GM19455 (cell line): Measurements from ENCODE around the gene ACYP1.
"Not testable (repeated sequence)": the region's sequence is repeated elsewhere in the genome, so short reads cannot be mapped to it uniquely, and the experiment has no call there.

Experiments used
- ATAC-seq: cut with Tn5 transposase; IDR thresholded peaks from one replicate; pipeline ENCODE4 v1.9.1; 2021; ENCODE audit not compliant: unreplicated experiment

Gene ACYP1

DNA sequence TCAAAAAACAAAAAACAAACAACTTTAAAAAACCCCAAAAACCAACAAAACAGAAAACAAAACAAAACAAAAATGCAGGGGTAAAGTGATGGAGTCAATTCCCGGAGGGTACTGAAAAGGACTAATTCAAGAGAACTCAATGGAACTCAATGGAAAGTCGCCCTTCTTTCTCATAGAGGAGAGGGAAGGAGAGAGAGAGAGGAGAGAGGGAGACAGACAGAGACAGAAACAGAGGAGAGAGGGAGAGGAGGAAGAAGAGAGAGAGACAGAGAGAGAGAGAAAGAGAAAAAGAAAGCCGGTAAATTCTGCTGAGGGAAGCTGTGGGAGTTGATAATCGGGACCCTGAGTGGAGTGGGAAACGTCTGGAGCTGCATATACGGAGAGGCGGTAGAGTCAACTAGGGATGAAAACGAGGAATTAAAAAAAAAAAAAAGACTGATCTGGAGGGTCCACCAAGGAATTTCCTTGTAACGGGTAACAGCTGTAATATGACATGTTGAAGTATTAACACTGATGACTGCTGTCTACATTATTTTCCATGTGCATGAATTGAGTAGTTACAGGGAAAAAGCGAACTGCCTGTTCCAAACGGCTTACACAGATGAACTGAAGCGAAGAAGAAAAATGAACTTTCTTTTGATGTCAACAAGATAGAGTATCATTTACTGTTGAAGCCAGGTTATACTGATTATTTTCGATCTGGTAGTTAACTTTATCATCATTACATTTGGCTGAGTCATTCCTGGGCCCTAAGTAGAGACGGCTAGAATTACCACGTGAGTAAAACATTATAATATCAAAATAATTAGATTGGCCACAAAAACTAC lies 4.7 kb upstream of the ACYP1 start:
- ATAC-seq = no peak

- ATAC-seq = not testable (repeated sequence)
Measured at GRCh38 chr14:75067765-75068164, 3.9 kb upstream of the ACYP1 start.

- ATAC-seq = no peak
Measured at GRCh38 chr14:75067212-75067611, 3.4 kb upstream of the ACYP1 start.

DNA sequence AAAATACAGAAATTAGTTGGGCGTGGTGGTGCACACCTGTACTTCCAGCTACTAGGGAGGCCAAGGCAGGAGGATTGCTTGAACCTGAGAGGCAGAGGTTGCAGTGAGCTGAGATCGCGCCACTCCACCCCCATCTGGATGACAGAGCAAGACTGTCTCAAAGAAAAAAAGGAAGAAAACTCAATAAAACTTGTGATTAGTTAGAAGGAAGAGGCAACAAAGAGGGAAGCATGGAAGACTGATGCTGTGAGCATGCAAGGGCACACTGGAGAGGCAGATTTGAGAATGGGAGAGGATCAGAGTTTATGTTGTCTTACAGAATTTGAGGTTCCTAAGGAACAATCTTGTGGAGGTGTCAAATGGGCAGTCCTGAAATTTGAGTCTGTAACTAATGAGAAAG lies 2.9 kb upstream of the ACYP1 start:
- ATAC-seq = no peak

- ATAC-seq = peak; percentile 22
Measured at GRCh38 chr14:75064205-75064567, 362 bp upstream of the ACYP1 start.

- ATAC-seq = no peak
Measured at GRCh38 chr14:75063013-75063412, 811 bp downstream of the ACYP1 start.

DNA sequence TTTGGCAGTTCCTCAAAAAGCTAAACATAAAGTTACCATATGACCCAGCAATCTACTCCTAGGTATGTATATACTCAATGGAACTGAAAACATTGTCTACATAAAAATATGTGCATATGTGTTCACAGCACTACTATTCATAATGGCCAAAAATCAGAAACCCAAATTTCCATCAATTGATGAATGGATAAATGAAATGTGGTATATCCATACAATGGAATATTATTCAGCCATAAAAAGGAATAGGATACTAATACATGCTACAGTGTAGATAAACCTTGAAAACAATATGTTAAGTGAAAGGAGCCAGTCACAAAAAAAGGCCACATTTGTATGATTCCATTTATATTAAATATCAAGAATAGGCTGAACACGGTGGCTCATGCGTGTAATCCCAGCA lies 3.4 kb downstream of the ACYP1 start:
- no peak for ATAC-seq

DNA sequence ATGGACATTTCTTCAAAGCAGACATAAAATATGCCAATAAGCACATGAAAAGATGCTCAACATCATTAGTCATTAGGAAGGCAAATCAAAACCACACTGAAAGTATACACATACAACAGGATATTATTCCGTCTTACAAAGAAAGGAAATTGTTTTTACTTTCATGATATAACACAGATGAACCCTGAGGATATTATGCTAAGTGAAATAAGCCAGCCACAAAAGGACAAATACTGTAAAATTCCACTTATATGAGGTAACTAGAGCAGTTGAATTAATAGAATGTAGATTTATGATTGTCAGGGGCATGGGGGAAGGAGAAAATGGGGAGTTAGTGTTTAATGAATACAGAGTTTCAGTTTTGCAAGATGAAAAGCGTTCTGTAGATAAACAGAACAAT lies 4.2 kb downstream of the ACYP1 start:
- no peak for ATAC-seq

DNA sequence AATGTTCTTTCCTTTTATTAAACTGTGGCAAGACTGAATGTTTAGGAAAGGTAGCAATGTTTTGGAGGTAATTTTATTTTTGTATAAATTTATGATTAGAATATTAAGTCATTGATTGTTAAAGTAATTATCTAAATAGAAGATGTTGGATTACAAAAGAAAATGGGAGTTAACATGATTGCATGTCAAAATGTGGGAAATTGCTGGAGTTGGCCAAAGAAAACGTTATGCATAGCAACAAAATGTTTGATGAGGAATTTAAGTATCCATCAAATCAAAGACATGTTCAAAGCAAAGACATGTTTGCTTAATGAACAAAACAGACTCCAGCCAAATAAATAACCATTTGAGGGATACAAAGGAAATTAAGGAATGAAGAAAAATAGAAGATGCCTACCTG lies 9.4 kb downstream of the ACYP1 start:
- ATAC-seq = no peak

- no peak for ATAC-seq
Measured at GRCh38 chr14:75053396-75054291, 10.2 kb downstream of the ACYP1 start.

DNA sequence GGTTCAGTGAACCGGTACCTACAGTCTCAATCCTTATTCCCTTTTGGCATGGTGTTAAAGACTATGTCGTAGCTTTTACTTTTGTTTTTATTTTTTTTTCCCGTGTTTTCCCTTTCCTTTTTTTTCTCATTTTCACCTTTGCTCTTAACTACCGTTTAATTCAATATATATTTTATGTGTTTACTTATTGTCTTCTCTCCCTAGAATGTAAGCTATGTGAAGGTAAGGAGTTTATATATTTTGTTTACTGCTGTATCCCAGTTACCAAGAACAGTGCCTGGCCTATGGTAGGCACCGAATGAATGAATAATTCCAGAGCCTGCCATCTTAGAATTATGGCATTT lies 12.3 kb downstream of the ACYP1 start:
- no peak for ATAC-seq

DNA sequence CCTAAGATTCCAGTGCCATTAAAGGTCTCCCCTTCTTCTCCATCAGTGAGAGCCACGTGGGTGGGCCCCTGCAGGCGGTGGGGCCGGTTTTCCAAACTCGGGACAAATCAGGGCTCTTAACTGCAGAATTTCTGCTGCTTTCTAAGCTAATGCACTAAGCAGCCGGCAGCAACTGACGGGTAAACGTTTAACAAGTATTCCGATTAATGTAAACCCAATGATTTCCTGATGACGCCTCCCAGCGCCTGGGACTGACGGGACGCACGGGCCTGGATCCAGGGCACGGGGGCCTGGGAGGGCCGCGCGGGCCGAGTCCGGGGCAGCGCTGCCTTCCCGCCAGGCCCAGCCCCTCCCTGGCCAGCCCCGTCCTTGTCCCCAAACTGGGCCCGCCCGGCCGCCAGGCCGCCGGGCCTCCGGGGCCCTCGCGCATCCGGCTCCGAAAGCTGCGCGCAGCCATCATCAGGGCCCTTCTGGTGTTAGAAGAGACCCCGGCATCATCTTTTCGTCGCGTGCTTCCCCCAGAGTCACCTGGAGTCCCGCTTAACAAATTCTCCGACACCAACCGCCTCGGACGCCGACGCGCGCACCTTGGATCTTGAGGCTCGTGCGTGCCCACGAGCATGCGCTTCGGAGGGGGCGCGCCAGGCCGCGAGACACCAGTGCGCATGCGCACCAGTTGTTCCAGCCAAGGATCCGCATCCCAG lies 12.8 kb downstream of the ACYP1 start, which contains the start of gene MLH3:
MLH3 (minus strand) TSS at position 616 of the 704 bp plus-strand sequence. CDS start 1,812 bp downstream, outside the sequence.
- peak; percentile 88 for ATAC-seq

DNA sequence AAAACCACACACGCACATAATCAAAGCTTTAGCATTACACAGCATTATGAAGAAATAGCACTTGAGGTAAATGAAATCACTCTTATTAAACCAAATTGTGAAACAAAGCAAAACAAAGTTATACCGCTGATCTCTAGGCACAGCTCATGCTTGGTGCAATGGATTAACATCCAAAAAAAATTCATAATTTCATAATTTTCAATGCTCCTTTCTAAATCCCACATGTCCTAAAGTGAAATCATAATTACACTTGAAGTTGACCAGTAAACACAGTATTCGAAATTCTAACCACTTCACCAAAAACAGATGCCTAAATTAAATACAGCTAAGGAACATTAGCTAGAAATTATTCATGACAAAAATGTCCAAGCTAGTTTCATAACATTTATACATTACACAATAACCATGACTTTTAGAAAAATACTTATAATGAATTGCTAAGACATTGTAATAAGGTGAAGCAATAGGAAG lies 14.1 kb downstream of the ACYP1 start:
- ATAC-seq = no peak

GRCh38 chr14:75049136-75049535 lies 14.7 kb downstream of the ACYP1 start:
- ATAC-seq = no peak

DNA sequence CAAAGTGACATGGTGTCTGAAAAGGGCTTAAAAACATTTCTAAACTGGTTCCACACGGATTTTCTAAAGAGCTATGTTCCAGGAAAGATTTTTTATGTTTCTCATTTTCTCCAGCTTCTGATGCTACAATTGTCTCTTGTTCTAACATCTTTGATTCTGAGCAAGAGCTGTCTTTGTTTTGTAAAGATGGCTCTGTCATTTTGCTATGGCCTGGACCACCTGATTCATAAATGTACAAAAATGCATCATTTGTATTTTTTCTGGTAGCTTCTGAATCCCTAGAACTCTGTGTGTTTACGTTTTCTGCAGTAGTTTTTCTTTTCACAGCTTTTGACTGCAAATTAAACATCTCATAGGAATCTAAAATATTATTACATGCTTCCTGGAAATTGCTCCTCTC lies 15.7 kb downstream of the ACYP1 start:
- ATAC-seq = no peak

DNA sequence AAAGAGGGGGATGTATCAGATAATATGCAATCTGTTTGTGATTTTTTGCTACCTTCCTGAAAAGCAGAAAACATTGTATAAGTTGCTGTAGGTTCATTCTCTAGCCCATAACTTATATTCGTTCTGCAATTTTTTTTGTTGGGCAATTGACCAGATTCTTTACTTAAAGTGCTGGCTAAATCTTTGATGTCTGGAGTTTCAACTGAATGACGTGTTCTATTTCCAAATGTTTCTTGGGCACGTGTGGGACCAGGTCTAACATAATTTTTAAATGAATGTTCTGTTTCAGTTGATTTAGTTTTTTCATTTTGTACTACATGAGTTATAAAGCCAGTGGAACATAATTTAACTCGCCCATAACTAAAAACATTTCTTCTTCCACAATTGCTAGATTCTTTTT lies 16.3 kb downstream of the ACYP1 start:
- ATAC-seq = no peak

DNA sequence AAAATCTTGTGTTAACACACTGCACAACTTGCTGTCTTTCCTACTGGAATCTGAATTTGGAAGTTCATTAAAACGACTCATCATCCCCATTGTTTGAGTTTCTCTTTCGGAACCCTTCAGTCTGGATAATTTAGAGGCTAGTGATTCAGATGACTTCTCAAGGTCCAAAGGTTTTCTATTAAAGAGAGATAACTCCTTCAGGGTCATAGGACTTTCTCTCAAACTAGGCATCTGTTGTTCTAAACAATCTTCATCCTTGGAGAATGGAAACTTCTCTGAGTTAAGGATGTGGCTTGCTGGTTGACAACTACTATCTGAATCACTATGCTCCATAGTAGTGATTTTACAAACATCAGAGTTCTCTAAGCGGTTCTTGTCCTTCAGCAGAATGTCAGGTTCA lies 16.9 kb downstream of the ACYP1 start:
- ATAC-seq = no peak

DNA sequence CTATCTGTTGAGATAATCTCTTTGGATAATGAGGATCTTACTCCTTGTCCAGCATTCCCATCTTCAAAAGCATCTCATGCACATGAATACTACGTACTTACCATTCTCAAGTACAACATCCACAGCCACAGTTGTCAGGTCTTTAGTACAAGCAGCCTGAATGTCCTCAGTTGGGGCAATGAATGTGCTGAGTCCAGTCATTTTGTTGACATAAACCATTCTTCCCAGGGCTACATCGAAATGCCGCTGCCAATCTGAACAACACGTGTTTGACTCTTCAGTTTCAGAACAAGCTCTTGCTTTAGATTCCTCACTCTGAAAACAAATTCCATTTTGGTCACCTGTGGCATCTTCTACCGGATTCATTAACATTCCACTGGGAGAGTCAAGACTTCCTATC lies 17.5 kb downstream of the ACYP1 start:
- no peak for ATAC-seq

GRCh38 chr14:75044752-75045151 lies 19.1 kb downstream of the ACYP1 start:
- ATAC-seq = no peak

DNA sequence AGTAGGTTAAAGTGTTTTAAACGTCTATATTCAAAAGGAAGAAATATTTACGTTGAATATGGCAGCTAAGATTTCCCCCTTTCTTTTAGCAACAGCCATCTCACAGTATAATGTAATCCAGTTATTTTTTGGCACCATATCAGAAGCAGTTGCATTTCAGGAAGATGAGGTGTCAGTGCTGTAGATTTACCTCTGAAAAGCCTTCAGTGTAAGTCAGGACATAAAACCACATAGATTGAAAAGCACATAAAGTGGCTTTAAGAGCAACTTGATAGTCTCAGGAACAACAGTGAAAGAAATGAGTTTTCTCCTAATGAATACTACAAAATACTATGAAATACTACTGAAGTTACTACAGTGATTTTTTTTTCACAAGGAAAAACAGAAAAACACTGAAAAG lies 19.5 kb downstream of the ACYP1 start:
- ATAC-seq = no peak

DNA sequence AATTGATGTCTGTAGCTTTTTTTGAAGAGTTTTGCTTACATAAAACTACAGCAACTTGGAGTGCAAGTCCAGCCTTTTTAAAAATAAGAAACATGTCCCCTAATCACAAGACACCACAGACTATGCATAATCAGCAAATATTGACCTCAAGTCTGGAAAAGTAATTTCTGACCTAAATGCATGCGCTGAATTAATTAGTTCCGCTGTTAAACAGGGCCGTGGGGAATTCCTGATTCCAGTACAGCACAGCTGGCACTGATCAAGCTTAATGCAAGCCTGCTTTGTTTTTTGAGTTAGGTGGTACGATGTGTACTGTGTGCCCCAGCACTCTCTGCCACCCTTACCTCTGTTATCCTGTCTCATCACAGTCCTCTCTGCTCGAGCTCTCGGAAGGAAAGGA lies 21.8 kb downstream of the ACYP1 start:
- no peak for ATAC-seq
